Measurements from ENCODE around the gene EPB41L1.

EPB41L1 gene

GRCh38 chr20:36159833-36160232, 5.3 kb downstream of the EPB41L1 start (continued):
- TF ChIP-seq, protein P1, sequence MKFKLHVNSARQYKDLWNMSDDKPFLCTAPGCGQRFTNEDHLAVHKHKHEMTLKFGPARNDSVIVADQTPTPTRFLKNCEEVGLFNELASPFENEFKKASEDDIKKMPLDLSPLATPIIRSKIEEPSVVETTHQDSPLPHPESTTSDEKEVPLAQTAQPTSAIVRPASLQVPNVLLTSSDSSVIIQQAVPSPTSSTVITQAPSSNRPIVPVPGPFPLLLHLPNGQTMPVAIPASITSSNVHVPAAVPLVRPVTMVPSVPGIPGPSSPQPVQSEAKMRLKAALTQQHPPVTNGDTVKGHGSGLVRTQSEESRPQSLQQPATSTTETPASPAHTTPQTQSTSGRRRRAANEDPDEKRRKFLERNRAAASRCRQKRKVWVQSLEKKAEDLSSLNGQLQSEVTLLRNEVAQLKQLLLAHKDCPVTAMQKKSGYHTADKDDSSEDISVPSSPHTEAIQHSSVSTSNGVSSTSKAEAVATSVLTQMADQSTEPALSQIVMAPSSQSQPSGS (tag by site-specific recombination; IDR thresholded peaks at IDR 0.05; ENCODE audit: low read depth): peak; percentile 92

- CTCF ChIA-PET: interaction anchor here (0.6 to 1.6 kb wide), 7 partner anchors 22 to 170 kb away, joined by 3 to 5 read pairs (median 3); no protein-coding TSS in a partner anchor
- H3K4me1 ChIP-seq (ENCODE audit: control insufficient read depth, insufficient read depth, low read length): no peaks in the 10 kb centered on the region
- POLR2A ChIA-PET: no interaction called here
Measured at GRCh38 chr20:36162272-36162966, 7.9 kb downstream of the EPB41L1 start.

More at GRCh38 chr20:36162272-36162966, 7.9 kb downstream of the EPB41L1 start:
- no peak overlapping the region for H3K4me3 ChIP-seq (ENCODE audit: low read depth, low read length)
- H3K36me3 ChIP-seq (ENCODE audit: control insufficient read depth in 2 of 2, insufficient read depth in 1 of 2, low read length in 2 of 2): no peaks in the 10 kb centered on the region
- TF ChIP-seq ZEB2 (tag by site-specific recombination; IDR thresholded peaks at IDR 0.05) (peak; percentile 44; the same call in 1 of the 2 replicates), ZNF600 (tag by site-specific recombination; IDR thresholded peaks at IDR 0.05) (peak; percentile 79; the same call in 1 of the 2 replicates), EGR2 (tag by site-specific recombination; IDR thresholded peaks at IDR 0.05; ENCODE audit: low read depth) (peak; percentile 33), ZBTB17 (tag by site-specific recombination; IDR thresholded peaks at IDR 0.05) (peak; percentile 79), ZBTB8A (tag by site-specific recombination; IDR thresholded peaks at IDR 0.05) (peak; percentile 29; the same call in 1 of the 2 replicates), ZFHX2 (tag by site-specific recombination; conservative IDR thresholded peaks at IDR 0.05) (peak; percentile 37), SCRT1 (tag by site-specific recombination; IDR thresholded peaks at IDR 0.05; ENCODE audit: borderline replicate concordance) (no peak), ZNF133 (tag by site-specific recombination; IDR thresholded peaks at IDR 0.05) (peak; percentile 77), ZNF692 (tag by site-specific recombination; IDR thresholded peaks at IDR 0.05) (peak; percentile 86), ZNF24 (tag by site-specific recombination; IDR thresholded peaks at IDR 0.05) (0 out of 2 replicates have a peak, but pooled peaks have one; percentile 33), AEBP2 (tag by site-specific recombination; IDR thresholded peaks at IDR 0.05; ENCODE audit: borderline replicate concordance) (no peak), SP7 (tag by site-specific recombination; IDR thresholded peaks at IDR 0.05) (peak; percentile 26; the same call in 1 of the 2 replicates), ZNF629 (tag by site-specific recombination; IDR thresholded peaks at IDR 0.05) (no peak), GLIS1 (tag by site-specific recombination; IDR thresholded peaks at IDR 0.05) (peak; percentile 73)
- TF ChIP-seq, protein P2, sequence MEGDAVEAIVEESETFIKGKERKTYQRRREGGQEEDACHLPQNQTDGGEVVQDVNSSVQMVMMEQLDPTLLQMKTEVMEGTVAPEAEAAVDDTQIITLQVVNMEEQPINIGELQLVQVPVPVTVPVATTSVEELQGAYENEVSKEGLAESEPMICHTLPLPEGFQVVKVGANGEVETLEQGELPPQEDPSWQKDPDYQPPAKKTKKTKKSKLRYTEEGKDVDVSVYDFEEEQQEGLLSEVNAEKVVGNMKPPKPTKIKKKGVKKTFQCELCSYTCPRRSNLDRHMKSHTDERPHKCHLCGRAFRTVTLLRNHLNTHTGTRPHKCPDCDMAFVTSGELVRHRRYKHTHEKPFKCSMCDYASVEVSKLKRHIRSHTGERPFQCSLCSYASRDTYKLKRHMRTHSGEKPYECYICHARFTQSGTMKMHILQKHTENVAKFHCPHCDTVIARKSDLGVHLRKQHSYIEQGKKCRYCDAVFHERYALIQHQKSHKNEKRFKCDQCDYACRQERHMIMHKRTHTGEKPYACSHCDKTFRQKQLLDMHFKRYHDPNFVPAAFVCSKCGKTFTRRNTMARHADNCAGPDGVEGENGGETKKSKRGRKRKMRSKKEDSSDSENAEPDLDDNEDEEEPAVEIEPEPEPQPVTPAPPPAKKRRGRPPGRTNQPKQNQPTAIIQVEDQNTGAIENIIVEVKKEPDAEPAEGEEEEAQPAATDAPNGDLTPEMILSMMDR (tag by site-specific recombination; IDR thresholded peaks at IDR 0.05): 0 out of 2 replicates have a peak, but pooled peaks have one; percentile 21
- TF ChIP-seq, protein P3, sequence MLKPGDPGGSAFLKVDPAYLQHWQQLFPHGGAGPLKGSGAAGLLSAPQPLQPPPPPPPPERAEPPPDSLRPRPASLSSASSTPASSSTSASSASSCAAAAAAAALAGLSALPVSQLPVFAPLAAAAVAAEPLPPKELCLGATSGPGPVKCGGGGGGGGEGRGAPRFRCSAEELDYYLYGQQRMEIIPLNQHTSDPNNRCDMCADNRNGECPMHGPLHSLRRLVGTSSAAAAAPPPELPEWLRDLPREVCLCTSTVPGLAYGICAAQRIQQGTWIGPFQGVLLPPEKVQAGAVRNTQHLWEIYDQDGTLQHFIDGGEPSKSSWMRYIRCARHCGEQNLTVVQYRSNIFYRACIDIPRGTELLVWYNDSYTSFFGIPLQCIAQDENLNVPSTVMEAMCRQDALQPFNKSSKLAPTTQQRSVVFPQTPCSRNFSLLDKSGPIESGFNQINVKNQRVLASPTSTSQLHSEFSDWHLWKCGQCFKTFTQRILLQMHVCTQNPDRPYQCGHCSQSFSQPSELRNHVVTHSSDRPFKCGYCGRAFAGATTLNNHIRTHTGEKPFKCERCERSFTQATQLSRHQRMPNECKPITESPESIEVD (tag by site-specific recombination; IDR thresholded peaks at IDR 0.05): no peak
- TF ChIP-seq, protein P4, sequence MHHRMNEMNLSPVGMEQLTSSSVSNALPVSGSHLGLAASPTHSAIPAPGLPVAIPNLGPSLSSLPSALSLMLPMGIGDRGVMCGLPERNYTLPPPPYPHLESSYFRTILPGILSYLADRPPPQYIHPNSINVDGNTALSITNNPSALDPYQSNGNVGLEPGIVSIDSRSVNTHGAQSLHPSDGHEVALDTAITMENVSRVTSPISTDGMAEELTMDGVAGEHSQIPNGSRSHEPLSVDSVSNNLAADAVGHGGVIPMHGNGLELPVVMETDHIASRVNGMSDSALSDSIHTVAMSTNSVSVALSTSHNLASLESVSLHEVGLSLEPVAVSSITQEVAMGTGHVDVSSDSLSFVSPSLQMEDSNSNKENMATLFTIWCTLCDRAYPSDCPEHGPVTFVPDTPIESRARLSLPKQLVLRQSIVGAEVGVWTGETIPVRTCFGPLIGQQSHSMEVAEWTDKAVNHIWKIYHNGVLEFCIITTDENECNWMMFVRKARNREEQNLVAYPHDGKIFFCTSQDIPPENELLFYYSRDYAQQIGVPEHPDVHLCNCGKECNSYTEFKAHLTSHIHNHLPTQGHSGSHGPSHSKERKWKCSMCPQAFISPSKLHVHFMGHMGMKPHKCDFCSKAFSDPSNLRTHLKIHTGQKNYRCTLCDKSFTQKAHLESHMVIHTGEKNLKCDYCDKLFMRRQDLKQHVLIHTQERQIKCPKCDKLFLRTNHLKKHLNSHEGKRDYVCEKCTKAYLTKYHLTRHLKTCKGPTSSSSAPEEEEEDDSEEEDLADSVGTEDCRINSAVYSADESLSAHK (tag by site-specific recombination; IDR thresholded peaks at IDR 0.05): peak; percentile 95
- no peak overlapping the region for H3K27ac ChIP-seq (ENCODE audit: extremely low read depth, low read depth, low read length)
- no peaks in the 10 kb centered on the region for H3K9me3 ChIP-seq (ENCODE audit: control insufficient read depth, insufficient read depth, low read depth, low read length)
